ENCODE results near the gene CELA3B.

- TF ChIP-seq, protein P1, sequence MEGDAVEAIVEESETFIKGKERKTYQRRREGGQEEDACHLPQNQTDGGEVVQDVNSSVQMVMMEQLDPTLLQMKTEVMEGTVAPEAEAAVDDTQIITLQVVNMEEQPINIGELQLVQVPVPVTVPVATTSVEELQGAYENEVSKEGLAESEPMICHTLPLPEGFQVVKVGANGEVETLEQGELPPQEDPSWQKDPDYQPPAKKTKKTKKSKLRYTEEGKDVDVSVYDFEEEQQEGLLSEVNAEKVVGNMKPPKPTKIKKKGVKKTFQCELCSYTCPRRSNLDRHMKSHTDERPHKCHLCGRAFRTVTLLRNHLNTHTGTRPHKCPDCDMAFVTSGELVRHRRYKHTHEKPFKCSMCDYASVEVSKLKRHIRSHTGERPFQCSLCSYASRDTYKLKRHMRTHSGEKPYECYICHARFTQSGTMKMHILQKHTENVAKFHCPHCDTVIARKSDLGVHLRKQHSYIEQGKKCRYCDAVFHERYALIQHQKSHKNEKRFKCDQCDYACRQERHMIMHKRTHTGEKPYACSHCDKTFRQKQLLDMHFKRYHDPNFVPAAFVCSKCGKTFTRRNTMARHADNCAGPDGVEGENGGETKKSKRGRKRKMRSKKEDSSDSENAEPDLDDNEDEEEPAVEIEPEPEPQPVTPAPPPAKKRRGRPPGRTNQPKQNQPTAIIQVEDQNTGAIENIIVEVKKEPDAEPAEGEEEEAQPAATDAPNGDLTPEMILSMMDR (IDR thresholded peaks at IDR 0.05), result no peak
- peak; percentile 7 to 41 (median 19) for TF ChIP-seq POLR2AphosphoS5 (IDR thresholded peaks at IDR 0.05)
- TF ChIP-seq EP300 (IDR thresholded peaks at IDR 0.05), result no peak
These were observed 37.9 kb upstream of the CELA3B start for GRCh38 chr1:21938732-21939538.

Measured in sigmoid colon (tissue), 4 donors.